ENCODE results near the gene LACTB.

LACTB gene

DNA sequence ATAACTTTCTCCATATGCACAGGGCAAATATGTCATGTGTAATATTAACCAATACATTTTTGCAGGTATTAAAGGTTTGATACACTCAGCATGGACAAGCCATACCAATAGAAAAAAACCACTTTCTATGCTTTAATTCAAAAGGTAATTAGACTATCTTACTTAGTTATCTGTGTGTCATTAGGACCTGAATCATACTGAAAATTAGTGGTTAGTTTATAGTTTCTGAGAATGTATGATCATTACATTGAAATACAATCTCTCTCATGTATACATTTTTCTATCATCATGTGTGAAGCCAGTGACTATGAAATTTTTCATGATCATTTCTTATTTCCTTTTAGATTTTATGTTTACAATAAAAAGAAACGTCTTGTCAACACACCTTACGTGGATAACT, 19.3 kb downstream of the LACTB start:
- H3K9ac ChIP-seq (ENCODE audit: low read length) = no peak overlapping the region
- H3K4me1 ChIP-seq (ENCODE audit: control insufficient read depth, insufficient read depth, low read length) = no peaks in the 10 kb centered on the region
- no peak overlapping the region for H3K27ac ChIP-seq (ENCODE audit: low read depth, low read length)
- no peak overlapping the region for H3K4me3 ChIP-seq (ENCODE audit: low read length)
- H3K36me3 ChIP-seq (ENCODE audit: control insufficient read depth, insufficient read depth, low read length) = peaks cover 3% of the 10 kb centered on the region
- H3K27me3 ChIP-seq (ENCODE audit: control insufficient read depth, insufficient read depth, low read length) = no peaks in the 10 kb centered on the region

DNA sequence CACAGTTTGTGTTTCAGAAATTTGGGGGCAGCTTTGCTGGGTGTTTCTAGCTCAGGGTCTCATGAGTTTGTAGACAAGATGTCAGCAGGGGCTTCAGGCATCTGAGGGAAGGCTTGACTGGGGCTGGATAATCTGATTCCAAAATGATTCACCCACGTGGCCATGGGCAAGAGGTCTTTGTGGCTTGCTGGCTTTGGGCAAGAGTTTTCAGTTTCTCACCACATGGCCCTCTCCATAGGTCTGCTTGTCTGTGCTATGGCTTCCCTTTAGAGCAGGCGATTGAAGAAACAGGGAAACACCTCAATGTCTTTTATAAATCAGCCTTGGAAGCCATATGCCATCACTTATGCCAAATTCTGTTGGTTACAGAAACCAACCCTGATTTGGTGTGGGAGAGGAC, 23.8 kb downstream of the LACTB start:
- no peak overlapping the region for H3K27ac ChIP-seq (ENCODE audit: low read depth, low read length)
- peaks cover 3% of the 10 kb centered on the region for H3K36me3 ChIP-seq (ENCODE audit: control insufficient read depth, insufficient read depth, low read length)
- no peaks in the 10 kb centered on the region for H3K4me1 ChIP-seq (ENCODE audit: control insufficient read depth, insufficient read depth, low read length)

GRCh38 chr15:63146684-63147083, 25.0 kb downstream of the LACTB start:
- no peak overlapping the region for H3K27ac ChIP-seq (ENCODE audit: low read depth, low read length)
- no peak overlapping the region for H3K9ac ChIP-seq (ENCODE audit: low read length)
- no peaks in the 10 kb centered on the region for H3K27me3 ChIP-seq (ENCODE audit: control insufficient read depth, insufficient read depth, low read length)
- no peaks in the 10 kb centered on the region for H3K4me1 ChIP-seq (ENCODE audit: control insufficient read depth, insufficient read depth, low read length)
- H3K4me3 ChIP-seq (ENCODE audit: low read length) = no peak overlapping the region
- H3K36me3 ChIP-seq (ENCODE audit: control insufficient read depth, insufficient read depth, low read length) = peaks cover 3% of the 10 kb centered on the region

More for the DNA sequence above, 23.8 kb downstream of the LACTB start:
- no peak overlapping the region for H3K4me3 ChIP-seq (ENCODE audit: low read length)
- H3K27me3 ChIP-seq (ENCODE audit: control insufficient read depth, insufficient read depth, low read length) = no peaks in the 10 kb centered on the region
- H3K9ac ChIP-seq (ENCODE audit: low read length) = no peak overlapping the region

GRCh38 chr15:63151665-63152064, 30.0 kb downstream of the LACTB start:
- peaks cover 3% of the 10 kb centered on the region for H3K4me1 ChIP-seq (ENCODE audit: control insufficient read depth, insufficient read depth, low read length)
- H3K36me3 ChIP-seq (ENCODE audit: control insufficient read depth, insufficient read depth, low read length) = peaks cover 6% of the 10 kb centered on the region

DNA sequence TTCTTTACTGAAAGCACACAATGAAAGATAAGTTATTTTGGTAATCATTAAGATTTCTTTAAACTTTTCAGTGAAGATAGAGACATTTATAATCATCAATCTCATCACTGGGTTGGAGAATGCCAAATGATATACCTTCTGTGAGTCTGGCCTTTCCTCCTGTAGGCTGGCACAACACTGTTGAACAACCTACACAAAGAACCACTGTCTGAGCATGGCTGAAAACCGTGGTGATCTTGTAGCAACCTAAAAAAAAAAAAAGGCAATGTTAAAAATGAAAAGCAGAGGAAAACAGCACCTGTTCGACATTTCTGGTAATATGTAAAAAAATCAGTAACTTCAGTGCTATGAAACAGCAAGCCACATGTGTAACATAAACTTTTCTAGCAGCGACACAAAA, 33.8 kb downstream of the LACTB start:
- H3K4me1 ChIP-seq (ENCODE audit: control insufficient read depth, insufficient read depth, low read length) = peaks cover 3% of the 10 kb centered on the region
- no peak overlapping the region for H3K9ac ChIP-seq (ENCODE audit: low read length)
- H3K27me3 ChIP-seq (ENCODE audit: control insufficient read depth, insufficient read depth, low read length) = no peaks in the 10 kb centered on the region
- H3K4me3 ChIP-seq (ENCODE audit: low read length) = no peak overlapping the region
- no peak overlapping the region for H3K27ac ChIP-seq (ENCODE audit: low read depth, low read length)
- H3K36me3 ChIP-seq (ENCODE audit: control insufficient read depth, insufficient read depth, low read length) = peaks cover 6% of the 10 kb centered on the region

More at GRCh38 chr15:63151665-63152064, 30.0 kb downstream of the LACTB start:
- Histone ChIP-seq H3K4me3 (ENCODE audit: low read length) (no peak overlapping the region), H3K27me3 (ENCODE audit: control insufficient read depth, insufficient read depth, low read length) (no peaks in the 10 kb centered on the region), H3K9ac (ENCODE audit: low read length) (no peak overlapping the region), H3K27ac (ENCODE audit: low read depth, low read length) (no peak overlapping the region)

- peak overlapping the region; percentile 95 for H3K4me3 ChIP-seq (ENCODE audit: low read length)
- peak overlapping the region; percentile 98 for H3K9ac ChIP-seq (ENCODE audit: low read length)
- peak overlapping the region; percentile 92 for H3K27ac ChIP-seq (ENCODE audit: low read depth, low read length)
- peaks cover 3% of the 10 kb centered on the region for H3K4me1 ChIP-seq (ENCODE audit: control insufficient read depth, insufficient read depth, low read length)
- H3K36me3 ChIP-seq (ENCODE audit: control insufficient read depth, insufficient read depth, low read length) = peaks cover 6% of the 10 kb centered on the region
- H3K27me3 ChIP-seq (ENCODE audit: control insufficient read depth, insufficient read depth, low read length) = no peaks in the 10 kb centered on the region
Measured at GRCh38 chr15:63156086-63156710, 34.5 kb downstream of the LACTB start.

DNA sequence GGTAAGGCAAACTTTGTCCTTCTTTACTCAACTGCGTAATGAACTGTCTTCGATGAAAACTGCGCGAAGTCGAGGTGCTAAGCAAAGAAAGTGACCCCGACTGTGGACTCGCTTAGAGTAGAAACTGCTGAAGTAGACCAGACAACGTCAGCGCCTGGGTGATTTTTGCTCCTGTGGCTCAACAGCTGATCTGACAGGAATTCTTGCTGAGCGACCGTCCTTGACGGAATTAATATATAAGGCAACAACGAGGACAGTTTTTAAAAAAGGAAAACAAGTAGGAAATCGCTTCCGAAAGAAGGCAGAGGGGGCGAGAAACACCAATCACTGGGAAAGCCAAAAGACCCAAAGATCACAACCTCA, 35.1 kb downstream of the LACTB start:
- Histone ChIP-seq H3K9ac (ENCODE audit: low read length) (peak overlapping the region; percentile 98), H3K27ac (ENCODE audit: low read depth, low read length) (peak overlapping the region; percentile 92), H3K36me3 (ENCODE audit: control insufficient read depth, insufficient read depth, low read length) (peaks cover 6% of the 10 kb centered on the region), H3K4me3 (ENCODE audit: low read length) (peak overlapping the region; percentile 95), H3K27me3 (ENCODE audit: control insufficient read depth, insufficient read depth, low read length) (no peaks in the 10 kb centered on the region), H3K4me1 (ENCODE audit: control insufficient read depth, insufficient read depth, low read length) (peaks cover 3% of the 10 kb centered on the region)

GRCh38 chr15:63157118-63157843, 35.6 kb downstream of the LACTB start, which contains the start of gene RPS27L:
Gene RPS27L, minus strand, starts transcription at chr15:63157477. Its CDS starts 72 bp downstream, at chr15:63157405.
- no peaks in the 10 kb centered on the region for H3K27me3 ChIP-seq (ENCODE audit: control insufficient read depth, insufficient read depth, low read length)
- peak within 1 kb of the TSS; percentile 98 for H3K9ac ChIP-seq (ENCODE audit: low read length)
- H3K27ac ChIP-seq (ENCODE audit: low read depth, low read length) = peak within 1 kb of the TSS; percentile 92
- H3K4me1 ChIP-seq (ENCODE audit: control insufficient read depth, insufficient read depth, low read length) = peaks cover 3% of the 10 kb centered on the region
- peak within 1 kb of the TSS; percentile 95 for H3K4me3 ChIP-seq (ENCODE audit: low read length)
- peaks cover 6% of the 10 kb centered on the region for H3K36me3 ChIP-seq (ENCODE audit: control insufficient read depth, insufficient read depth, low read length)

- peaks cover 2% of the 10 kb centered on the region for H3K36me3 ChIP-seq (ENCODE audit: control insufficient read depth, insufficient read depth, low read length)
- H3K4me1 ChIP-seq (ENCODE audit: control insufficient read depth, insufficient read depth, low read length) = peaks cover 3% of the 10 kb centered on the region
- peak overlapping the region; percentile 98 for H3K9ac ChIP-seq (ENCODE audit: low read length)
- no peaks in the 10 kb centered on the region for H3K27me3 ChIP-seq (ENCODE audit: control insufficient read depth, insufficient read depth, low read length)
- peak overlapping the region; percentile 95 for H3K4me3 ChIP-seq (ENCODE audit: low read length)
- peak overlapping the region; percentile 92 for H3K27ac ChIP-seq (ENCODE audit: low read depth, low read length)
Measured at GRCh38 chr15:63157891-63158431, 36.3 kb downstream of the LACTB start.

GRCh38 chr15:63160638-63161037, 39.0 kb downstream of the LACTB start:
- no peaks in the 10 kb centered on the region for H3K36me3 ChIP-seq (ENCODE audit: control insufficient read depth, insufficient read depth, low read length)
- H3K27me3 ChIP-seq (ENCODE audit: control insufficient read depth, insufficient read depth, low read length) = no peaks in the 10 kb centered on the region
- no peak overlapping the region for H3K27ac ChIP-seq (ENCODE audit: low read depth, low read length)
- no peaks in the 10 kb centered on the region for H3K4me1 ChIP-seq (ENCODE audit: control insufficient read depth, insufficient read depth, low read length)
- H3K9ac ChIP-seq (ENCODE audit: low read length) = no peak overlapping the region
- no peak overlapping the region for H3K4me3 ChIP-seq (ENCODE audit: low read length)

DNA sequence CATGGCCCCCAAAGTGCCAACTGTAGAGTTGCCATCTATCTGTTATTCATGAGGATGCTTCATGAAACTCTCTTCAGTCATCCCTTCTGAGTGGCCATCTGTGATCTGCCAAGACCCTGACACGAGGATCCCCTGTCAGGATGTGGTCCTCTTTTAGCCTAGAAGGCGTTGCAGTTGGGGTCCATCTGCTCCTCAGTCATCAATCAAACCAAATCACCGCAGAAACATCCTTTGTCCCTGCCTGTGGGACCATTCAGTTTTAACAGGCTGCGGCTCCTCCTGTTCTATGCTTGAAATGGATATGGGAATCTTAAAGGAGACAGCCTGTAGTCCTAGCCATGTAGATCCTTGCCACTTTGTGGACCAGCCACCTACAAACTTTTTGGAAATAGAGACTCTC, 41.6 kb downstream of the LACTB start:
- Histone ChIP-seq H3K27me3 (ENCODE audit: control insufficient read depth, insufficient read depth, low read length) (no peaks in the 10 kb centered on the region), H3K4me1 (ENCODE audit: control insufficient read depth, insufficient read depth, low read length) (no peaks in the 10 kb centered on the region), H3K4me3 (ENCODE audit: low read length) (no peak overlapping the region), H3K27ac (ENCODE audit: low read depth, low read length) (no peak overlapping the region), H3K9ac (ENCODE audit: low read length) (no peak overlapping the region), H3K36me3 (ENCODE audit: control insufficient read depth, insufficient read depth, low read length) (no peaks in the 10 kb centered on the region)

GRCh38 chr15:63165166-63165859, 43.7 kb downstream of the LACTB start:
- Histone ChIP-seq H3K4me1 (ENCODE audit: control insufficient read depth, insufficient read depth, low read length) (no peaks in the 10 kb centered on the region), H3K36me3 (ENCODE audit: control insufficient read depth, insufficient read depth, low read length) (no peaks in the 10 kb centered on the region), H3K27me3 (ENCODE audit: control insufficient read depth, insufficient read depth, low read length) (no peaks in the 10 kb centered on the region), H3K27ac (ENCODE audit: low read depth, low read length) (no peak overlapping the region), H3K4me3 (ENCODE audit: low read length) (no peak overlapping the region), H3K9ac (ENCODE audit: low read length) (no peak overlapping the region)

All from rectal smooth muscle tissue (tissue), 1 donor.